H1 (cell line): ENCODE results near the gene PHC2. TPM values are rescaled to one million over a fixed set of nuclear protein-coding genes. Genes with fewer than 3 reads are reported as not detected.

ENCODE experiments used
- CTCF ChIA-PET: fragments of 300-600 bp; sonication (Branson Sonifier 250); formaldehyde crosslinking; loops from one replicate; lab custom pipeline; 2021; ENCODE audit not compliant: partially characterized antibody; lab: Charles Lee
- POLR2A ChIA-PET: fragments of 300-600 bp; sonication (Branson Sonifier 250); formaldehyde crosslinking; loops from one replicate; lab custom pipeline; 2021; ENCODE audit warnings: inconsistent platforms; ENCODE audit not compliant: partially characterized antibody; lab: Charles Lee
- DNase-seq, 2 experiments: peaks; one replicate each; pipeline versions ENCODE4 v3.0.0 to v3.0.0-alpha.2; 2010 to 2022; ENCODE audit warnings: low spot score in 2 of 2, low read depth in 1 of 2, mixed read lengths in 1 of 2
- FAIRE-seq: peaks from 2 replicates; lab custom pipeline; 2011; peaks lifted over from hg19 to GRCh38; lab: Jason Lieb, UNC
- H2AFZ ChIP-seq: 2 replicates; pipeline ENCODE4 v1.8.1; 2012; ENCODE audit warnings: low read length, inconsistent platforms
- H2AK5ac ChIP-seq: 2 replicates; pipeline ENCODE4 v1.6.1; 2013; ENCODE audit warnings: low read depth, low read length
- H2BK120ac ChIP-seq: replicated peaks from 2 replicates; pipeline ENCODE3; 2013; ENCODE audit warnings: low read depth, low read length, inconsistent platforms
- H2BK12ac ChIP-seq: 2 replicates; pipeline ENCODE4 v1.6.1; 2013; ENCODE audit warnings: low read depth, low read length
- H2BK15ac ChIP-seq: 2 replicates; pipeline ENCODE4 v1.6.1; 2013; ENCODE audit warnings: low read length
- H2BK20ac ChIP-seq: 2 replicates; pipeline ENCODE4 v1.6.1; 2013; ENCODE audit warnings: low read length
- H2BK5ac ChIP-seq: 2 replicates; pipeline ENCODE4 v1.6.1; 2013; ENCODE audit warnings: low read depth, low read length
- H3K14ac ChIP-seq: 2 replicates; pipeline ENCODE4 v1.6.1; 2013; ENCODE audit warnings: inconsistent platforms; ENCODE audit not compliant: insufficient read length
- H3K18ac ChIP-seq: 2 replicates; pipeline ENCODE4 v1.6.1; 2013; ENCODE audit warnings: low read length; ENCODE audit errors: extremely low read depth
- H3K23ac ChIP-seq: 2 replicates; pipeline ENCODE4 v1.6.1; 2013; ENCODE audit warnings: inconsistent platforms; ENCODE audit not compliant: insufficient read length
- H3K23me2 ChIP-seq: 2 replicates; pipeline ENCODE4 v1.6.1; 2013; ENCODE audit warnings: low read depth, low read length
- H3K27ac ChIP-seq: 2 replicates; pipeline ENCODE4 v1.6.1; 2011; ENCODE audit warnings: low read depth, low read length, inconsistent platforms
- H3K27me3 ChIP-seq, 4 experiments: replicated peaks in 1 of 4; 1 replicate in 1 of 4; 2 replicates in 3 of 4; pipeline versions ENCODE4 v1.6.1 to v1.8.1; 2011 to 2013; ENCODE audit warnings: low read length in 3 of 4, mild to moderate bottlenecking in 3 of 4, inconsistent platforms in 2 of 4, mixed read lengths in 2 of 4, moderate library complexity in 1 of 4; ENCODE audit not compliant: control insufficient read depth in 3 of 4, insufficient read depth in 3 of 4; ENCODE audit errors: extremely low read depth in 1 of 4
- H3K36me3 ChIP-seq, 4 experiments: 2 replicates each; pipeline versions ENCODE4 v1.6.1 to v1.8.1; 2011 to 2013; ENCODE audit warnings: mild to moderate bottlenecking in 4 of 4, low read length in 3 of 4, moderate library complexity in 2 of 4, control low read depth in 1 of 4, inconsistent platforms in 1 of 4; ENCODE audit not compliant: insufficient read depth in 4 of 4, control insufficient read depth in 2 of 4
- H3K4ac ChIP-seq: replicated peaks from 2 replicates; pipeline ENCODE3; 2013; ENCODE audit warnings: low read length, low read depth, mixed read lengths, inconsistent platforms; ENCODE audit not compliant: insufficient read length
- H3K4me1 ChIP-seq, 4 experiments: replicated peaks in 1 of 4; 1 replicate in 1 of 4; 2 replicates in 3 of 4; pipeline versions ENCODE4 v1.6.1 to v1.8.1; 2011 to 2013; ENCODE audit warnings: low read length in 3 of 4, inconsistent platforms in 2 of 4, mixed read lengths in 1 of 4; ENCODE audit not compliant: insufficient read depth in 4 of 4, control insufficient read depth in 3 of 4
- H3K4me2 ChIP-seq, 2 experiments: 2 replicates each; pipeline versions ENCODE4 v1.6.1 to v1.8.1; 2011 to 2013; ENCODE audit warnings: low read depth in 2 of 2, low read length in 2 of 2, control low read depth in 1 of 2, inconsistent platforms in 1 of 2, mild to moderate bottlenecking in 1 of 2; ENCODE audit not compliant: insufficient read depth in 1 of 2
- H3K4me3 ChIP-seq, 4 experiments: fragments of 200-600, 300-600 bp in 1 of 4; sonication (generic), shearing (Covaris generic), sonication (Bioruptor Twin) in 1 of 4; 2 replicates each; pipeline versions ENCODE4 v1.5.1 to v1.8.1; 2011 to 2016; ENCODE audit warnings: low read length in 4 of 4, low read depth in 3 of 4, control low read depth in 2 of 4, inconsistent platforms in 2 of 4, mild to moderate bottlenecking in 2 of 4, mixed read lengths in 1 of 4, moderate library complexity in 1 of 4; ENCODE audit not compliant: insufficient read depth in 2 of 4; ENCODE audit errors: extremely low read depth in 1 of 4
- H3K56ac ChIP-seq: replicated peaks from 2 replicates; pipeline ENCODE3; 2013; ENCODE audit warnings: low read depth, mild to moderate bottlenecking, mixed read lengths, low read length, inconsistent platforms; ENCODE audit not compliant: insufficient read length
- H3K79me1 ChIP-seq: 2 replicates; pipeline ENCODE4 v1.6.1; 2013; ENCODE audit warnings: low read depth, low read length, control low read depth
- H3K79me2 ChIP-seq, 2 experiments: 2 replicates each; pipeline versions ENCODE4 v1.6.1 to v1.8.1; 2012 to 2013; ENCODE audit warnings: low read length in 2 of 2, mild to moderate bottlenecking in 2 of 2, inconsistent platforms in 1 of 2; ENCODE audit not compliant: insufficient read depth in 2 of 2, control insufficient read depth in 1 of 2
- H3K9ac ChIP-seq, 4 experiments: replicated peaks in 1 of 4; 1 replicate in 1 of 4; 2 replicates in 3 of 4; pipeline versions ENCODE4 v1.6.1 to v1.8.1; 2011 to 2013; ENCODE audit warnings: low read depth in 3 of 4, low read length in 3 of 4, control low read depth in 2 of 4, mild to moderate bottlenecking in 2 of 4, moderate library complexity in 2 of 4, inconsistent platforms in 1 of 4; ENCODE audit errors: extremely low read depth in 1 of 4
- H3K9me3 ChIP-seq, 2 experiments: 2 replicates each; pipeline versions ENCODE4 v1.6.1 to v1.8.1; 2012 to 2013; ENCODE audit warnings: mild to moderate bottlenecking in 2 of 2, moderate library complexity in 2 of 2, control low read depth in 1 of 2, inconsistent platforms in 1 of 2, low read depth in 1 of 2, low read length in 1 of 2, mixed read lengths in 1 of 2; ENCODE audit not compliant: insufficient read depth in 2 of 2
- H4K20me1 ChIP-seq, 2 experiments: replicated peaks in 1 of 2; 2 replicates each; pipeline versions ENCODE3 to v1.8.1; 2011 to 2013; ENCODE audit warnings: inconsistent platforms in 2 of 2, low read length in 2 of 2, mild to moderate bottlenecking in 1 of 2; ENCODE audit not compliant: insufficient read depth in 2 of 2, control insufficient read depth in 1 of 2
- H4K5ac ChIP-seq: 2 replicates; pipeline ENCODE4 v1.6.1; 2013; ENCODE audit warnings: low read length, low read depth, mixed read lengths, inconsistent platforms; ENCODE audit not compliant: insufficient read length
- H4K8ac ChIP-seq: 2 replicates; pipeline ENCODE4 v1.8.0; 2013; ENCODE audit warnings: mild to moderate bottlenecking, moderate library complexity, low read length, inconsistent platforms; ENCODE audit not compliant: insufficient read depth; ENCODE audit errors: extremely low read depth
- H4K91ac ChIP-seq: replicated peaks from 2 replicates; pipeline ENCODE3; 2013; ENCODE audit warnings: low read length, mixed read lengths, inconsistent platforms; ENCODE audit not compliant: insufficient read length
- POU5F1 ChIP-seq: IDR thresholded peaks from 2 replicates; pipeline ENCODE4 v1.6.1; 2011; ENCODE audit warnings: low read depth, mild to moderate bottlenecking, low read length, moderate library complexity
- RXRA ChIP-seq: IDR thresholded peaks from 2 replicates; pipeline ENCODE4 v1.6.1; 2011; ENCODE audit warnings: low read depth, mild to moderate bottlenecking, low read length, moderate library complexity; ENCODE audit not compliant: insufficient read depth
- YY1 ChIP-seq: IDR thresholded peaks from 2 replicates; pipeline ENCODE4 v1.6.1; 2011; ENCODE audit warnings: low read depth, mild to moderate bottlenecking, low read length
- WGBS, 2 experiments: shearing (Covaris generic) in 1 of 2; methylation state at CpG; one replicate each; pipeline versions ENCODE4 v1.1.6 to v1.1.7; 2013 to 2015; ENCODE audit warnings: low lambda C conversion rate in 2 of 2, mixed read lengths in 2 of 2, inconsistent platforms in 1 of 2, low coverage in 1 of 2, missing lambda C conversion rate in 1 of 2; ENCODE audit not compliant: insufficient replicate concordance in 2 of 2, insufficient coverage in 1 of 2, insufficient read length in 1 of 2; ENCODE audit errors: extremely low coverage in 1 of 2, missing lambda C conversion rate in 1 of 2; 5-methylcytosine and 5-hydroxymethylcytosine counted together
- polyA plus RNA-seq, 7 experiments: library from polyadenylated mRNA; depleted of rRNA in 3 of 7; stranded (reverse) in 5 of 7; unstranded in 2 of 7; fragments of >200 nt in 5 of 7; fragments of 200-250 nt in 2 of 7; gene quantifications; 1 replicate in 5 of 7; 2 replicates in 1 of 7; 4 replicates in 1 of 7; pipeline versions ENCODE4 v1.2.1 to v1.2.3, GENCODE V29; 2011 to 2013; ENCODE audit warnings: missing spikeins in 2 of 7, mixed read lengths in 2 of 7
- total RNA-seq: library from RNA; stranded (reverse); fragmentation: NEBNext Ultra II Directional; extraction: Animal tissue kit (Norgen Biotek cat#: 25700); gene quantifications from 2 replicates; pipeline ENCODE4 v1.2.1, GENCODE V29; 2021

PHC2 gene
- total and polyA plus RNA-seq, 2 of the 8 experiments (the other 6 are each of a cell fraction or from before 2014, with no cell fraction given) = 5.6 to 14.2 TPM

DNA sequence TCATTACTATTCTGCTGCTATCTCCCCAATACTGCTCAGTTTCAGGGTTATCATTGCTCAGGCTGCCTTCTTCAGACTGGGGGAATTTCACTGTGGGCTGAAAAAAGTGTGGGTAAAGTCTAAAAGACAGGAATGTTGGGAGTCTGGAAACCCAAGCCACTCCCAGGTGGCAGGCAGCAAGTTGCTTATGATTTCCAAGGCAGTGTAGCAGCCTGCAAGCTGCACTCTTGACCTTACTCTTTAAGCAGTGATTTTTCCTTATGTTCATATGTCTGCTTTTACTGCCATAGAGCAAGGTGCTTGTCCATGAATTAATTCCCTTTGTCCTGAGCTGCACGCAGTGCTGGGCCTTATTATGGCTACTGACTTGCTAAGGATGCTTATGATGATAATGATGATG, 53.1 kb downstream of the PHC2 start:
- H3K4ac ChIP-seq = no peak overlapping the region
- no peak for DNase-seq
- no peak overlapping the region for H2AFZ ChIP-seq
- no peaks in the 10 kb centered on the region for H3K36me3 ChIP-seq
- no peaks in the 10 kb centered on the region for H3K9me3 ChIP-seq
- WGBS, 2 experiments = 86% methylated on average over 1 of the region's 1 CpG; no CpG with 5 or more reads in 1 of the 2 experiments
- TF ChIP-seq YY1 = no peak
- no peak for TF ChIP-seq RXRA
- TF ChIP-seq POU5F1 = no peak
- no peak overlapping the region for H4K8ac ChIP-seq
- H3K23ac ChIP-seq = no peak overlapping the region
- no peak overlapping the region for H3K27ac ChIP-seq
- H3K9ac ChIP-seq = no peak overlapping the region
- H3K4me1 ChIP-seq = peaks cover 0 to 7% (median 2%) of the 10 kb centered on the region in 4 experiments; a peak in 4 of 7 replicates
- no peak overlapping the region for H4K91ac ChIP-seq
- H2BK120ac ChIP-seq = no peak overlapping the region
- H2BK20ac ChIP-seq = no peak overlapping the region
- no peak overlapping the region for H2AK5ac ChIP-seq
- no peaks in the 10 kb centered on the region for H3K23me2 ChIP-seq
- no peaks in the 10 kb centered on the region for H3K79me2 ChIP-seq
- no peak overlapping the region for H3K18ac ChIP-seq
- H4K5ac ChIP-seq = no peak overlapping the region
- no peaks in the 10 kb centered on the region; a peak in 2 of 7 replicates for H3K27me3 ChIP-seq
- H3K79me1 ChIP-seq = no peaks in the 10 kb centered on the region
- H3K14ac ChIP-seq = no peak overlapping the region
- H3K4me2 ChIP-seq = no peak overlapping the region
- no peak overlapping the region for H3K56ac ChIP-seq
- H3K4me3 ChIP-seq = no peak overlapping the region
- H2BK12ac ChIP-seq = no peak overlapping the region
- ChIA-PET POLR2A (interaction anchor here (0.7 kb wide), 1 partner anchor 30 kb away, joined by 3 read pairs; no protein-coding TSS in a partner anchor), CTCF (no interaction called here)
- no peaks in the 10 kb centered on the region for H4K20me1 ChIP-seq
- no peak overlapping the region for H2BK5ac ChIP-seq
- H2BK15ac ChIP-seq = no peak overlapping the region
- no peak for FAIRE-seq
